Prostate gland (tissue), 2 donors: ENCODE results near the gene EXOSC5.

Experiments
- CTCF ChIP-seq, 4 experiments: fragments of 200-600 bp in 2 of 4; fragments of 450-650 bp in 2 of 4; sonication (generic) in 2 of 4; IDR thresholded peaks; 1 replicate in 3 of 4; 2 replicates in 1 of 4; pipeline ENCODE4 v1.5.1; 2016 to 2019; ENCODE audit warnings: antibody characterized with exemption in 4 of 4, mild to moderate bottlenecking in 2 of 4, moderate library complexity in 2 of 4
- POLR2AphosphoS5 ChIP-seq: sonication (generic); formaldehyde crosslinking; IDR thresholded peaks from one replicate; pipeline ENCODE4 v1.6.1; 2017; ENCODE audit warnings: antibody characterized with exemption

- TF ChIP-seq CTCF (IDR thresholded peaks at IDR 0.05), result no peak
- TF ChIP-seq POLR2AphosphoS5, result no peak
Measured at GRCh38 chr19:41384351-41384750, 12.8 kb downstream of the EXOSC5 start.
